Measurements from ENCODE around the gene TEAD1. TPM values are rescaled to one million over a fixed set of nuclear protein-coding genes. Genes with fewer than 3 reads are reported as not detected.

Gene TEAD1
- total RNA-seq, 4 donors from 2014 or later, result 127 to 165 (median 140) TPM

GRCh38 chr11:12915093-12915492, 240.9 kb downstream of the TEAD1 start:
- Histone ChIP-seq H3K27ac (peak overlapping the region in 3 of 4 donors; percentile 17 to 73 (median 71)), H3K4me1 (peaks cover 0 to 21% (median 9%) of the 10 kb centered on the region in 4 donors), H3K9me3 (no peaks in the 10 kb centered on the region), H3K36me3 (peaks cover 0 to 10% (median 0%) of the 10 kb centered on the region in 3 donors), H3K27me3 (no peaks in the 10 kb centered on the region), H3K4me3 (no peak overlapping the region)
- no peak for TF ChIP-seq CTCF (IDR thresholded peaks at IDR 0.05)
- no peak for TF ChIP-seq EP300 (IDR thresholded peaks at IDR 0.05)
- TF ChIP-seq POLR2A (IDR thresholded peaks at IDR 0.05), result no peak
- 93 to 94% methylated on average over 7 of the region's 7 CpGs for WGBS, 2 donors
- DNase-seq (ENCODE audit: low spot score in 2 of 2), result no peak

GRCh38 chr11:12917822-12918221, 243.6 kb downstream of the TEAD1 start:
- H3K27me3 ChIP-seq, result no peaks in the 10 kb centered on the region
- WGBS, 2 donors, result 83 to 86% methylated on average over 1 of the region's 1 CpG
- peaks cover 0 to 21% (median 9%) of the 10 kb centered on the region in 4 donors for H3K4me1 ChIP-seq
- no peak for TF ChIP-seq EP300 (IDR thresholded peaks at IDR 0.05)
- no peak for TF ChIP-seq POLR2A (IDR thresholded peaks at IDR 0.05)
- no peak overlapping the region for H3K4me3 ChIP-seq
- no peak overlapping the region for H3K27ac ChIP-seq
- H3K36me3 ChIP-seq, result peaks cover 0 to 16% (median 0%) of the 10 kb centered on the region in 3 donors
- DNase-seq (ENCODE audit: low spot score in 2 of 2), result no peak
- H3K9me3 ChIP-seq, result no peaks in the 10 kb centered on the region

DNA sequence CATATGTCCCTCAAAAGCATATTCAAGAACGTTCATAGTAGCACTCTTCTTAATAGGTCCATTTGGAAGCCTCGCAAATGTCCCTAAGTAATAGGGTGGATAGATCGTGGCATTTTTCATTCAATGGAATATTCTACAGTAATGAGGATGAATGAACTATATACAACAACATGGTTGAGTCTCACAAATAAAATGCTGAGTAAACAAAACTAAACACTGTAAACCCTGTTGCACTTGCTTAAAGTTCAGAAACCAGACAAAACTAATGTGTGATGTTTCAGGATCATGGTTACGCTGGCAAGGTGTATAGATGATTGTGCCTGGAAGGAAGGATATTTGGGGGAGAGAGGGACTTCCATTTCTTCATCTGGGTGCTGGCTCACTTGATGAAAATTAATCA, 244.4 kb downstream of the TEAD1 start:
- no peak overlapping the region for H3K4me3 ChIP-seq
- no peaks in the 10 kb centered on the region for H3K27me3 ChIP-seq
- H3K27ac ChIP-seq, result no peak overlapping the region
- WGBS, 2 donors, result 86 to 87% methylated on average over 4 of the region's 4 CpGs
- no peaks in the 10 kb centered on the region for H3K9me3 ChIP-seq
- DNase-seq (ENCODE audit: low spot score in 2 of 2), result no peak
- peaks cover 0 to 21% (median 9%) of the 10 kb centered on the region in 4 donors for H3K4me1 ChIP-seq
- TF ChIP-seq CTCF (IDR thresholded peaks at IDR 0.05) (no peak), POLR2A (IDR thresholded peaks at IDR 0.05) (no peak), EP300 (IDR thresholded peaks at IDR 0.05) (no peak)
- H3K36me3 ChIP-seq, result peaks cover 0 to 19% (median 0%) of the 10 kb centered on the region in 3 donors

- no peak overlapping the region for H3K4me3 ChIP-seq
- no peaks in the 10 kb centered on the region for H3K27me3 ChIP-seq
- no peaks in the 10 kb centered on the region for H3K9me3 ChIP-seq
- H3K4me1 ChIP-seq, result no peaks in the 10 kb centered on the region
- no peak overlapping the region for H3K27ac ChIP-seq
- DNase-seq (ENCODE audit: low spot score in 2 of 2), result no peak
- TF ChIP-seq POLR2A (IDR thresholded peaks at IDR 0.05), result no peak
- TF ChIP-seq EP300 (IDR thresholded peaks at IDR 0.05), result no peak
- TF ChIP-seq CTCF (IDR thresholded peaks at IDR 0.05), result no peak
- 70 to 97% methylated on average over 4 to 7 of the region's 7 CpGs for whole genome bisulfite sequencing, 2 donors
- peaks cover 0 to 43% (median 0%) of the 10 kb centered on the region in 3 donors for H3K36me3 ChIP-seq
Measured at GRCh38 chr11:12922418-12922817, 248.2 kb downstream of the TEAD1 start.

DNA sequence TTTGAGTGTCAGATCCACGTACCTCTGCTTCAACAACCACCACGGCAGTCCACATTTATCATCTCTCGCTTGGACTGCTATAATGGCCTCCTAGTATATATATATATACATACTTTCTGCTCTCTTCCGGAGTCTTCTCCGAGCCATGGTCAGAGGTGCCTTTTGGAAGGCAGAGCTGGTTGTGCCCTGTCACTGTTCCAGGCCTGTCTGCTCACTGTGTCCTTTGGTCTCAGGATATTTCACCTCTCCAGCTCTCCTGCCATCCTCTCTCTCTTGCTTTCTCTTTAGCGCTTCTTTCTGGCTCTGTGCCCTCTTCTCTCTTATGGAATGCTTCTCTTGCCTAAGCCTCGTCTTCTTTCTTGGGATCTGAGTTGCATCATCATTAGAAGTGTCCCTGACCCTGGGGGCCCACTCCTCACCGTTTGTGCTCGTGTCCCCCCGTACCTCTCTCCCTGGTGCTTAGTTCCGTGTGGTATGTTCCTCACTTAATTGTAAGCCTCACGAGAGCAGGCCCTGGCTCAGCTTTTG, 248.8 kb downstream of the TEAD1 start:
- Histone ChIP-seq H3K4me3 (no peak overlapping the region), H3K9me3 (no peaks in the 10 kb centered on the region), H3K27me3 (no peaks in the 10 kb centered on the region), H3K36me3 (peaks cover 0 to 42% (median 0%) of the 10 kb centered on the region in 3 donors), H3K4me1 (no peaks in the 10 kb centered on the region), H3K27ac (no peak overlapping the region)
- TF ChIP-seq CTCF (IDR thresholded peaks at IDR 0.05), result no peak
- no peak for TF ChIP-seq POLR2A (IDR thresholded peaks at IDR 0.05)
- TF ChIP-seq EP300 (IDR thresholded peaks at IDR 0.05), result no peak
- DNase-seq (ENCODE audit: low spot score in 2 of 2), result no peak
- WGBS, 2 donors, result 81 to 88% methylated on average over 12 of the region's 12 CpGs

Measured in tibial nerve (tissue), 4 donors.